ENCODE results near the gene CCDC12. TPM values are rescaled to one million over a fixed set of nuclear protein-coding genes. Genes with fewer than 3 reads are reported as not detected.

CCDC12 gene
- total RNA-seq, 1 experiment from 2014 or later: 44.2 TPM

DNA sequence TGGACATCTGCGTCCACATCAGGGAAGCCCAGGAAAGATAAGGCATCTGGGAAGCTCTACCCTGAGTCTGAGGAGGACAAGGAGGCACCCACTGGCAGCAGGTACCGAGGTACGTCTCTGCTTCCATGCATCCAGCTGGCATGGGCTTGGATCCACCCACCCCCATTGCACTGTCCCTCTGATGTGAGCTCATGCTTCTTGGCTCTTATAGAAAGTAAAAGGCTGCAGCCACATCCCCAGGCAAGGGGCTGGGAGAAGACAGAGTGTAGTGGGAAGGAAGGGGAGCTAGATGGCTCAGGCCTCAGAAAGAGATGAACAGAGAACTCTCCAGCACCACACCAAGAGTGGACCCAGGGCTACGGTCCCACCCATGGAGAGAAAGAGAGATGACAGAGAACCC is 80.8 kb downstream of the CCDC12 start:
- intact Hi-C loops (cut with micrococcal nuclease): loop anchor here (1.0 to 2.0 kb wide), 2 partner anchors 29 to 190 kb away; no protein-coding TSS in a partner anchor
- H3K4me2 ChIP-seq (ENCODE audit: low read length): no peak overlapping the region
- DNase-seq: no peak
- no peaks in the 10 kb centered on the region for H3K27me3 ChIP-seq (ENCODE audit: low read length)
- ChIA-PET POLR2A (ENCODE audit: unreplicated experiment) (no interaction called here), CTCF (interaction anchor here (0.8 kb wide), 1 partner anchor 190 kb away, joined by 3 read pairs; no protein-coding TSS in a partner anchor)
- no peak for TF ChIP-seq EZH2 (IDR thresholded peaks at IDR 0.05; ENCODE audit: low read length, unreplicated experiment)
- TF ChIP-seq EZH2phosphoT487 (IDR thresholded peaks at IDR 0.05; ENCODE audit: borderline replicate concordance, low read length): no peak
- TF ChIP-seq, protein P1, sequence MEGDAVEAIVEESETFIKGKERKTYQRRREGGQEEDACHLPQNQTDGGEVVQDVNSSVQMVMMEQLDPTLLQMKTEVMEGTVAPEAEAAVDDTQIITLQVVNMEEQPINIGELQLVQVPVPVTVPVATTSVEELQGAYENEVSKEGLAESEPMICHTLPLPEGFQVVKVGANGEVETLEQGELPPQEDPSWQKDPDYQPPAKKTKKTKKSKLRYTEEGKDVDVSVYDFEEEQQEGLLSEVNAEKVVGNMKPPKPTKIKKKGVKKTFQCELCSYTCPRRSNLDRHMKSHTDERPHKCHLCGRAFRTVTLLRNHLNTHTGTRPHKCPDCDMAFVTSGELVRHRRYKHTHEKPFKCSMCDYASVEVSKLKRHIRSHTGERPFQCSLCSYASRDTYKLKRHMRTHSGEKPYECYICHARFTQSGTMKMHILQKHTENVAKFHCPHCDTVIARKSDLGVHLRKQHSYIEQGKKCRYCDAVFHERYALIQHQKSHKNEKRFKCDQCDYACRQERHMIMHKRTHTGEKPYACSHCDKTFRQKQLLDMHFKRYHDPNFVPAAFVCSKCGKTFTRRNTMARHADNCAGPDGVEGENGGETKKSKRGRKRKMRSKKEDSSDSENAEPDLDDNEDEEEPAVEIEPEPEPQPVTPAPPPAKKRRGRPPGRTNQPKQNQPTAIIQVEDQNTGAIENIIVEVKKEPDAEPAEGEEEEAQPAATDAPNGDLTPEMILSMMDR (conservative IDR thresholded peaks at IDR 0.05; ENCODE audit: low read depth, low read length): no peak
- peaks cover 4% of the 10 kb centered on the region; the same call in 1 of the 2 replicates for H3K4me1 ChIP-seq (ENCODE audit: insufficient read depth, low read length)
- H3K9me3 ChIP-seq (ENCODE audit: low read length): no peaks in the 10 kb centered on the region
- ATAC-seq: no peak
- H3K4me3 ChIP-seq (ENCODE audit: low read length): no peak overlapping the region
- H3K27ac ChIP-seq (ENCODE audit: low read length): no peak overlapping the region
- H3K36me3 ChIP-seq (ENCODE audit: low read depth, low read length): no peaks in the 10 kb centered on the region
- no peaks in the 10 kb centered on the region for H4K20me1 ChIP-seq (ENCODE audit: low read length)
- no peaks in the 10 kb centered on the region for H3K79me2 ChIP-seq (ENCODE audit: low read length)
- no peaks in the 10 kb centered on the region for H3K9me2 ChIP-seq (replicated peaks; ENCODE audit: low read length)
- no TSS peak for BruUV-seq (replicated peaks)
- H3F3A ChIP-seq (ENCODE audit: low read length, unreplicated experiment): no peaks in the 10 kb centered on the region
- no peak overlapping the region for H3K9ac ChIP-seq (ENCODE audit: low read length)
- H2AFZ ChIP-seq (ENCODE audit: low read length): no peak overlapping the region

GRCh38 chr3:46895204-46895660 is 81.3 kb downstream of the CCDC12 start:
- ChIA-PET CTCF (interaction anchor here (0.6 to 0.8 kb wide), 5 partner anchors 14 to 189 kb away, joined by 3 to 7 read pairs (median 3); no protein-coding TSS in a partner anchor), POLR2A (ENCODE audit: unreplicated experiment) (interaction anchor here (0.5 kb wide), 1 partner anchor 170 kb away, joined by 3 read pairs; no protein-coding TSS in a partner anchor)
- peak overlapping the region; percentile 15; the same call in 1 of the 2 replicates for H3K4me2 ChIP-seq (ENCODE audit: low read length)
- no peaks in the 10 kb centered on the region for H3K36me3 ChIP-seq (ENCODE audit: low read depth, low read length)
- H3K27ac ChIP-seq (ENCODE audit: low read length): no peak overlapping the region
- no peaks in the 10 kb centered on the region for H3K27me3 ChIP-seq (ENCODE audit: low read length)
- peak; percentile 77 for DNase-seq
- H3F3A ChIP-seq (ENCODE audit: low read length, unreplicated experiment): no peaks in the 10 kb centered on the region
- peaks cover 4% of the 10 kb centered on the region; the same call in 1 of the 2 replicates for H3K4me1 ChIP-seq (ENCODE audit: insufficient read depth, low read length)
- ATAC-seq: peak; percentile 72
- H2AFZ ChIP-seq (ENCODE audit: low read length): no peak overlapping the region
- BruUV-seq (replicated peaks): no TSS peak
- TF ChIP-seq EZH2 (IDR thresholded peaks at IDR 0.05; ENCODE audit: low read length, unreplicated experiment): no peak
- TF ChIP-seq, protein P1 (conservative IDR thresholded peaks at IDR 0.05; ENCODE audit: low read depth, low read length): peak; percentile 97
- no peak for TF ChIP-seq EZH2phosphoT487 (IDR thresholded peaks at IDR 0.05; ENCODE audit: borderline replicate concordance, low read length)
- H3K9me2 ChIP-seq (replicated peaks; ENCODE audit: low read length): no peaks in the 10 kb centered on the region
- no peak overlapping the region for H3K9ac ChIP-seq (ENCODE audit: low read length)
- intact Hi-C loops (cut with micrococcal nuclease): loop anchor here (1.0 to 2.0 kb wide), 2 partner anchors 28 to 190 kb away; no protein-coding TSS in a partner anchor
- no peak overlapping the region for H3K4me3 ChIP-seq (ENCODE audit: low read length)
- no peaks in the 10 kb centered on the region for H4K20me1 ChIP-seq (ENCODE audit: low read length)
- H3K79me2 ChIP-seq (ENCODE audit: low read length): no peaks in the 10 kb centered on the region
- no peaks in the 10 kb centered on the region for H3K9me3 ChIP-seq (ENCODE audit: low read length)

DNA sequence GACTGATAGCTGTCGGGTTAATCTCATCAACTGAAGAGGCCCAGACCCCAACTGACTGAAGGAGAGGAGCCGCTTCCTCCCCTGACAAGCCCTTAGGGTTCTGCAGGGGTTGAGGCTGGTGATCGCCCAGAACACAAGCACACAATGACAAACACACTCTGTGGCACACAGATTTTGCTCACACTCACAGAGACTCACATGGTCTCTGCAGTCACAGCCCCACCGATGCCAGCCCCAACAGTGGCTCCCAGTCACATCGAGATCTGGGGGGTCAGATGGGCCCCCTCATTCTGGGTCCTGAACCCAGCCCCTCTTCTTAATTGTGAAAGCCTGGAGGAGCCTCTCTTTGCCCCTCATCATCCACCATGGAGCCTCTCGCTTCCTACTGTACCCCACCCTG is 82.3 kb downstream of the CCDC12 start:
- no peaks in the 10 kb centered on the region for H4K20me1 ChIP-seq (ENCODE audit: low read length)
- no peaks in the 10 kb centered on the region for H3K27me3 ChIP-seq (ENCODE audit: low read length)
- peaks cover 4% of the 10 kb centered on the region; the same call in 1 of the 2 replicates for H3K4me1 ChIP-seq (ENCODE audit: insufficient read depth, low read length)
- H3K9ac ChIP-seq (ENCODE audit: low read length): no peak overlapping the region
- CTCF ChIA-PET: no interaction called here
- no peak overlapping the region for H2AFZ ChIP-seq (ENCODE audit: low read length)
- H3K9me2 ChIP-seq (replicated peaks; ENCODE audit: low read length): no peaks in the 10 kb centered on the region
- no peaks in the 10 kb centered on the region for H3K36me3 ChIP-seq (ENCODE audit: low read depth, low read length)
- H3K4me2 ChIP-seq (ENCODE audit: low read length): no peak overlapping the region
- DNase-seq: no peak
- no peak for ATAC-seq
- intact Hi-C loops (cut with micrococcal nuclease): loop anchor here (2.0 kb wide), 1 partner anchor 27 kb away; no protein-coding TSS in a partner anchor
- no peak for TF ChIP-seq EZH2phosphoT487 (IDR thresholded peaks at IDR 0.05; ENCODE audit: borderline replicate concordance, low read length)
- TF ChIP-seq, protein P1 (conservative IDR thresholded peaks at IDR 0.05; ENCODE audit: low read depth, low read length): no peak
- TF ChIP-seq EZH2 (IDR thresholded peaks at IDR 0.05; ENCODE audit: low read length, unreplicated experiment): no peak
- H3K27ac ChIP-seq (ENCODE audit: low read length): no peak overlapping the region
- no peak overlapping the region for H3K4me3 ChIP-seq (ENCODE audit: low read length)
- no peaks in the 10 kb centered on the region for H3K79me2 ChIP-seq (ENCODE audit: low read length)
- POLR2A ChIA-PET (ENCODE audit: unreplicated experiment): no interaction called here
- H3F3A ChIP-seq (ENCODE audit: low read length, unreplicated experiment): no peaks in the 10 kb centered on the region
- no peaks in the 10 kb centered on the region for H3K9me3 ChIP-seq (ENCODE audit: low read length)
- no TSS peak for BruUV-seq (replicated peaks)
